Neural progenitor cell (in vitro differentiated cells): ENCODE measurements around the gene ALK.

Experiments used
- CTCF ChIP-seq: fragments of 200-600 bp; sonication (generic); IDR thresholded peaks from 2 replicates; pipeline ENCODE4 v1.5.1; 2017; ENCODE audit warnings: antibody characterized with exemption, mild to moderate bottlenecking
- EZH2 ChIP-seq: fragments of 200-600 bp; sonication (generic); IDR thresholded peaks from 2 replicates; pipeline ENCODE4 v1.6.1; 2017; ENCODE audit warnings: antibody characterized with exemption, mild to moderate bottlenecking, moderate library complexity

DNA sequence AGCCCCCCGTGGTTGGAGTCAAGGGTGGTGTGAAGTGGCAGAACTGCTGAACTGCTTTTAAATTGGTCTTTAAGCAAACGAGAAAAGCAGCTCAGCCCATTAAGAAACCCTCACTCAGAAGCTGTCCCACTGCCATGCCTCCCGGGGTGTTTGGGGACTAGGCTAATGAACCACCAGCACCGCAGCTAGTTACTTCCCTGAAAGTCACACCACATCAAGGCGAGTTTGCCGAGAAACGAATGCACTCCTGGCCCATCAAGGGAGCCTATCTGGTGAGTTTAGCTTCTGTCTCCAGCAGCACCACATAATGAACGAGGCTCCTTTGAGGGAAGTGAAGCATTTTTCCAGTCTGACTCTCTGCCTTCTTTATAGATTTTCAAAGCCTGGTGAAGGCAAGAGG lies 14.6 kb upstream of the ALK start:
- TF ChIP-seq CTCF: no peak
- no peak for TF ChIP-seq EZH2
